Stomach (tissue), 9 donors: Measurements from ENCODE around the gene KDM2A. TPM values are rescaled to one million over a fixed set of nuclear protein-coding genes. Genes with fewer than 3 reads are reported as not detected.

Source experiments
- DNase-seq, 2 donors: peaks; one replicate each; pipeline versions ENCODE4 v3.0.0 to v3.0.0-alpha.2; 2013 to 2019
- H3K27ac ChIP-seq, 5 donors: fragments of 200-600 bp in 4 of 5; sonication (generic) in 4 of 5; one replicate each; pipeline ENCODE4 v1.5.1; 2013 to 2019; ENCODE audit warnings: mild to moderate bottlenecking in 1 of 5, moderate library complexity in 1 of 5
- H3K27me3 ChIP-seq, 3 donors: fragments of 200-600 bp; sonication (generic); one replicate each; pipeline ENCODE4 v1.5.1; 2017 to 2019; ENCODE audit warnings: mixed run types in 1 of 3
- H3K36me3 ChIP-seq, 4 donors: fragments of 200-600 bp; sonication (generic); 1 replicate in 3 of 4; 2 replicates in 1 of 4; pipeline ENCODE4 v1.5.1; 2016 to 2019
- H3K4me1 ChIP-seq, 4 donors: fragments of 200-600 bp; sonication (generic); one replicate each; pipeline ENCODE4 v1.5.1; 2016 to 2019
- H3K4me3 ChIP-seq, 4 donors: fragments of 200-600 bp; sonication (generic) in 3 of 4; one replicate each; pipeline ENCODE4 v1.5.1; 2016 to 2019; ENCODE audit warnings: mild to moderate bottlenecking in 1 of 4
- H3K9me3 ChIP-seq, 4 donors: fragments of 200-600 bp; sonication (generic); one replicate each; pipeline ENCODE4 v1.5.1; 2016 to 2019
- EP300 ChIP-seq: sonication (generic); formaldehyde crosslinking; IDR thresholded peaks from one replicate; pipeline ENCODE4 v1.6.1; 2017; ENCODE audit warnings: antibody characterized with exemption
- POLR2A ChIP-seq, 4 donors: fragments of 450-650 bp; IDR thresholded peaks; one replicate each; pipeline ENCODE4 v1.6.1; 2016; ENCODE audit warnings: antibody characterized with exemption in 4 of 4, control low read depth in 2 of 4, mild to moderate bottlenecking in 1 of 4, moderate library complexity in 1 of 4
- POLR2AphosphoS5 ChIP-seq, 3 donors: sonication (generic); formaldehyde crosslinking; IDR thresholded peaks; one replicate each; pipeline ENCODE4 v1.6.1; 2016; ENCODE audit warnings: antibody characterized with exemption in 3 of 3
- WGBS, 5 donors: extraction: QIAGEN DNeasy Blood & Tissue Kit in 3 of 5; methylation state at CpG; one replicate each; pipeline versions ENCODE4 v1.1.5 to v1.1.7; 2013 to 2018; 5-methylcytosine and 5-hydroxymethylcytosine counted together
- intact Hi-C: fragments of 100-400 bp; cut with DNase I; formaldehyde crosslinking; loops from one replicate; pipeline ENCODE4 v1.15.1; 2023; ENCODE audit warnings: low total_unique reads
- polyA plus RNA-seq, 3 donors: library from polyadenylated mRNA; stranded (reverse); fragments of 200-250 nt; gene quantifications; one replicate each; pipeline ENCODE4 v1.2.3, GENCODE V29; 2013
- total RNA-seq, 5 donors: library from RNA; depleted of rRNA; stranded (reverse); fragments of >200 nt; gene quantifications; one replicate each; pipeline versions ENCODE4 v1.1.0 to v1.2.3, GENCODE V29; 2014 to 2016
- TF ChIP-seq, protein P1 (sequence below), 7 experiments: fragments of 450-650 bp in 4 of 7; fragments of 200-600 bp in 3 of 7; sonication (generic) in 3 of 7; IDR thresholded peaks; one replicate each; pipeline ENCODE4 v1.5.1; 2016 to 2019; ENCODE audit warnings: antibody characterized with exemption in 7 of 7, control low read depth in 2 of 7, mild to moderate bottlenecking in 1 of 7
- donor health status: healthy with polysubstance abuse.
- donor health status: Bipolar disorder and iron deficiency.
- donor health status: healthy.

The KDM2A gene
- total and polyA plus RNA-seq, 8 donors = 15.4 to 125 (median 70.3) TPM

- 11 to 20% (median 18%) methylated on average over 22 to 54 of the region's 54 CpGs for WGBS, 5 donors
- Histone ChIP-seq H3K4me1 (peaks cover 55 to 73% (median 72%) of the 10 kb centered on the region in 4 donors), H3K4me3 (peak overlapping the region in 1 of 4 donors; percentile 4), H3K27ac (peak overlapping the region; percentile 72 to 83 (median 76)), H3K36me3 (peaks cover 0 to 10% (median 6%) of the 10 kb centered on the region in 4 donors), H3K9me3 (no peaks in the 10 kb centered on the region), H3K27me3 (no peaks in the 10 kb centered on the region)
- TF ChIP-seq, protein P1, sequence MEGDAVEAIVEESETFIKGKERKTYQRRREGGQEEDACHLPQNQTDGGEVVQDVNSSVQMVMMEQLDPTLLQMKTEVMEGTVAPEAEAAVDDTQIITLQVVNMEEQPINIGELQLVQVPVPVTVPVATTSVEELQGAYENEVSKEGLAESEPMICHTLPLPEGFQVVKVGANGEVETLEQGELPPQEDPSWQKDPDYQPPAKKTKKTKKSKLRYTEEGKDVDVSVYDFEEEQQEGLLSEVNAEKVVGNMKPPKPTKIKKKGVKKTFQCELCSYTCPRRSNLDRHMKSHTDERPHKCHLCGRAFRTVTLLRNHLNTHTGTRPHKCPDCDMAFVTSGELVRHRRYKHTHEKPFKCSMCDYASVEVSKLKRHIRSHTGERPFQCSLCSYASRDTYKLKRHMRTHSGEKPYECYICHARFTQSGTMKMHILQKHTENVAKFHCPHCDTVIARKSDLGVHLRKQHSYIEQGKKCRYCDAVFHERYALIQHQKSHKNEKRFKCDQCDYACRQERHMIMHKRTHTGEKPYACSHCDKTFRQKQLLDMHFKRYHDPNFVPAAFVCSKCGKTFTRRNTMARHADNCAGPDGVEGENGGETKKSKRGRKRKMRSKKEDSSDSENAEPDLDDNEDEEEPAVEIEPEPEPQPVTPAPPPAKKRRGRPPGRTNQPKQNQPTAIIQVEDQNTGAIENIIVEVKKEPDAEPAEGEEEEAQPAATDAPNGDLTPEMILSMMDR (IDR thresholded peaks at IDR 0.05) = peak in 5 of 7 experiments; percentile 54 to 79 (median 59)
- no peak for TF ChIP-seq EP300
- DNase-seq = peak; percentile 85 to 93
- intact Hi-C loops = no loop called here
Measured at GRCh38 chr11:67265633-67266448, 146.8 kb downstream of the KDM2A start.

DNA sequence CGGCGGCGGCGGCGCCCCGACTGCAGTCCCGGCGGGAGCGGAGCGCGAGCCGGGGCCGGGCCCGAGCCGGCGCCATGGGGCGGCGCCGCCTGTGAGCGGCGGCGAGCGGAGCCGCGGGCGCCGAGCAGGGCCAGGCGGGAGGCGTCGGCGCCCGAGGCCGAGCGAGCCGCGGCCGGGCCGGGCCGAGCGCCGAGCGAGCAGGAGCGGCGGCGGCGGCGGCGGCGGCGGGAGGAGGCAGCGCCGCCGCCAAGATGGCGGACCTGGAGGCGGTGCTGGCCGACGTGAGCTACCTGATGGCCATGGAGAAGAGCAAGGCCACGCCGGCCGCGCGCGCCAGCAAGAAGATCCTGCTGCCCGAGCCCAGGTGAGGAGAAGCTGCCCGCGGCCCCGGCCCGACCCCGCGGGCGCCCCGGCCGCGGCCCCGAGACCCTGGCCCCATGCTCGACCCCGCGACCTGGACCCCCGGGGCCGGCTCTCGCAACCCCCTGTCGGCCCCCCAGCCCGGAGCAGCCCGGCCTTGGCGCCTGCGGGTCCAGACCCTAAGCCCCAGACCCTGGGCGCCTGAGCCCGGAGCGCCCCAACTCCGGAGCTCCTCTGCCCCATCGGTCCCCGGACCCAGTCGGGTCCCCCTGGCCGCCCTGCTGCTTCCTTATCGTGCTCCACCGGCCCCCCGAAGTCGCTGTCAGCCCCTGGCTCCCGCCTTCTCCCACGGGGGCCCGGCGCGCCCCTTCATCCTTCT lies 147.6 kb downstream of the KDM2A start, which contains the start of gene GRK2:
TSS of gene GRK2 (plus strand) at position 25 of the 739 bp plus-strand sequence. CDS start at position 252, 227 bp downstream.
- H3K4me3 ChIP-seq = peak within 1 kb of the TSS; percentile 86 to 99 (median 97)
- intact Hi-C loops = no loop called here
- H3K4me1 ChIP-seq = peaks cover 55 to 73% (median 72%) of the 10 kb centered on the region in 4 donors
- H3K27ac ChIP-seq = peak within 1 kb of the TSS; percentile 87 to 95 (median 92)
- peaks cover 0 to 11% (median 8%) of the 10 kb centered on the region in 4 donors for H3K36me3 ChIP-seq
- TF ChIP-seq, protein P1 (IDR thresholded peaks at IDR 0.05) = no peak
- TF ChIP-seq EP300 (no peak), POLR2A (IDR thresholded peaks at IDR 0.05) (no peak), POLR2AphosphoS5 (IDR thresholded peaks at IDR 0.05) (no peak)
- no peaks in the 10 kb centered on the region for H3K27me3 ChIP-seq
- peak; percentile 52 to 86 for DNase-seq
- H3K9me3 ChIP-seq = no peaks in the 10 kb centered on the region
- 0 to 1% (median 0%) methylated on average over 37 to 102 of the region's 103 CpGs for WGBS, 5 donors

DNA sequence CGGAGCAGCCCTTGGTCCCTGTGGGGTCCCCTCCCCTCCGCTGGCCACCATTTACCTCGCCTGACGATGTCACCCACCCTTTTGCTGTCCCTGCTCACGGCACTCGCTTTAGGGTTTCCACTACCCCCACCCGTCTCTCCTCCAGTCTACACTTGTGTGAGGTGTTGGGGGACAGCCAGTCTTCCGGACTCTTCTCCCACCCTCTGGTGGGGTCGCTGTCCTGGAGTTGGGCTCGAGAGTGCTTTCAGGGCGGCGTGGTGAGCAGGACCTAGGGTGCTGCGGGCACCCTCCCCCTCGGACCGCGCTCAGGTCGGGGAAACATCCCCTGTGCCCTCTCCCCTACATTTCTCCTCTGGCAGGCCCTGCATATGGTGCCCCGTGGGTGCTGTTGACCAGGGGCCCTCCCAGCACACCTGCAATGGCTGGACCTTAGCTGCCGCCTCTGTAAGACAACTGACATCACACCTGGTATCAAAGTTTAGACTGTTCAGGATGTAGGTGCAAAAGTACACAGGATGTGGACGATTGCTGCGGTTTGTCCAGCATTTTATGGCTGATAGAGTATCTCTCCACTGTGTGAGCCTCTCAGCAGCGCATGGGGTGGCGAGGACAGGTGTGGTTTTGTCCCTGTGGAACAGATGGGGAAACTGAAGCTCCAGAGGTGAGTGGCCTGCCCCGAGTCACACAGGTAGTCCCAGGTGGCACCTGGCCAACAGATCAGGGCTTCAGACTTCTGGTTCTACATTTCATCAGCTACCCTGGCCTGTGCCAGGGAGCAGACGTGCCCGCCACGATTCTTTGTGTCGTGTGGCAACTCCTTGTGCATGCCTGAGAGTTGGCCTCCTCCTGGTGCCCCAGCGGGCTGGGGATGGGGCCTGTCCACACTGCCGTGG lies 148.4 kb downstream of the KDM2A start:
- TF ChIP-seq, protein P1 (IDR thresholded peaks at IDR 0.05) = no peak
- no peak for TF ChIP-seq POLR2A (IDR thresholded peaks at IDR 0.05)
- TF ChIP-seq EP300 = no peak
- peak in 2 of 3 donors; percentile 42 to 66 for TF ChIP-seq POLR2AphosphoS5 (IDR thresholded peaks at IDR 0.05)
- no peaks in the 10 kb centered on the region for H3K27me3 ChIP-seq
- H3K4me3 ChIP-seq = peak overlapping the region; percentile 86 to 99 (median 97)
- H3K27ac ChIP-seq = peak overlapping the region; percentile 87 to 95 (median 92)
- WGBS, 5 donors = 4 to 9% (median 8%) methylated on average over 26 to 30 of the region's 30 CpGs
- peaks cover 0 to 15% (median 13%) of the 10 kb centered on the region in 4 donors for H3K36me3 ChIP-seq
- DNase-seq = peak; percentile 76 to 81
- H3K9me3 ChIP-seq = no peaks in the 10 kb centered on the region
- peaks cover 59 to 73% (median 73%) of the 10 kb centered on the region in 4 donors for H3K4me1 ChIP-seq
- intact Hi-C loops = no loop called here
